Natural killer cell (primary cell): Measurements from ENCODE around the gene JARID2. TPM values are rescaled to one million over a fixed set of nuclear protein-coding genes. Genes with fewer than 3 reads are reported as not detected.

Experiments used
- ATAC-seq, 3 donors: fragments of 150-1000 bp in 2 of 3; fragments of 200-7000 bp in 1 of 3; cut with Tn5 transposase; 1 replicate in 1 of 3; 2 replicates in 2 of 3; pipeline ENCODE4 v1.10.0; 2021; ENCODE audit warnings: mild to moderate bottlenecking in 2 of 3, moderate library complexity in 2 of 3
- DNase-seq, 2 donors: peaks; one replicate each; pipeline versions ENCODE4 v3.0.0 to v3.0.0-alpha.2; 2013 to 2021; ENCODE audit warnings: mixed read lengths in 1 of 2
- H3K27ac ChIP-seq: one replicate; pipeline ENCODE4 v1.5.1; 2013; ENCODE audit warnings: mild to moderate bottlenecking, low read length
- H3K27me3 ChIP-seq: one replicate; pipeline ENCODE4 v1.6.1; 2013; ENCODE audit warnings: low read length; ENCODE audit not compliant: control insufficient read depth, insufficient read depth
- H3K36me3 ChIP-seq: one replicate; pipeline ENCODE4 v1.6.1; 2013; ENCODE audit warnings: low read length; ENCODE audit not compliant: control insufficient read depth, insufficient read depth
- H3K4me1 ChIP-seq: one replicate; pipeline ENCODE4 v1.6.1; 2013; ENCODE audit warnings: low read length; ENCODE audit not compliant: control insufficient read depth, insufficient read depth
- H3K4me3 ChIP-seq: one replicate; pipeline ENCODE4 v1.5.1; 2013; ENCODE audit warnings: low read length
- H3K9me3 ChIP-seq: one replicate; pipeline ENCODE4 v1.6.1; 2013; ENCODE audit warnings: low read length; ENCODE audit not compliant: control insufficient read depth, insufficient read depth
- H3K27ac Mint-ChIP-seq, 2 donors: one replicate each; pipeline ENCODE4 v1.8.0; 2022; ENCODE audit warnings: mild to moderate bottlenecking in 2 of 2, mixed read lengths in 2 of 2, moderate library complexity in 1 of 2
- H3K27me3 Mint-ChIP-seq, 2 donors: one replicate each; pipeline ENCODE4 v1.8.0; 2022; ENCODE audit warnings: low read depth in 2 of 2, mixed read lengths in 2 of 2
- H3K36me3 Mint-ChIP-seq: one replicate; pipeline ENCODE4 v1.8.0; 2022; ENCODE audit warnings: mixed read lengths
- H3K4me1 Mint-ChIP-seq, 2 donors: one replicate each; pipeline ENCODE4 v1.8.0; 2022; ENCODE audit warnings: mixed read lengths in 2 of 2
- H3K4me3 Mint-ChIP-seq: one replicate; pipeline ENCODE4 v1.8.0; 2022; ENCODE audit warnings: mild to moderate bottlenecking, moderate library complexity, mixed read lengths
- H3K9me3 Mint-ChIP-seq, 2 donors: one replicate each; pipeline ENCODE4 v1.8.0; 2022; ENCODE audit warnings: mixed read lengths in 2 of 2
- WGBS: methylation state at CpG from one replicate; pipeline ENCODE4 v1.1.7; 2013; ENCODE audit warnings: missing lambda C conversion rate; ENCODE audit not compliant: insufficient coverage; 5-methylcytosine and 5-hydroxymethylcytosine counted together
- intact Hi-C: fragments of 100-400 bp; cut with micrococcal nuclease; formaldehyde crosslinking; loops from one replicate; pipeline ENCODE4 v1.14.2; 2022
- total RNA-seq, 4 donors: library from RNA; stranded (reverse); fragments of 120-200 nt in 1 of 4; gene quantifications; one replicate each; pipeline versions ENCODE4 v1.2.3 to v1.2.4, GENCODE V29; 2013 to 2022
- TF ChIP-seq, protein P1 (sequence below): fragments of 200-600 bp; IDR thresholded peaks from one replicate; pipeline ENCODE4 v1.8.0; 2022; ENCODE audit warnings: antibody characterized with exemption

JARID2 gene
- total RNA-seq, 3 donors from 2014 or later (not counting 1 experiment from before 2014, with no cell fraction given): 49.9 to 60.9 (median 60.5) TPM

DNA sequence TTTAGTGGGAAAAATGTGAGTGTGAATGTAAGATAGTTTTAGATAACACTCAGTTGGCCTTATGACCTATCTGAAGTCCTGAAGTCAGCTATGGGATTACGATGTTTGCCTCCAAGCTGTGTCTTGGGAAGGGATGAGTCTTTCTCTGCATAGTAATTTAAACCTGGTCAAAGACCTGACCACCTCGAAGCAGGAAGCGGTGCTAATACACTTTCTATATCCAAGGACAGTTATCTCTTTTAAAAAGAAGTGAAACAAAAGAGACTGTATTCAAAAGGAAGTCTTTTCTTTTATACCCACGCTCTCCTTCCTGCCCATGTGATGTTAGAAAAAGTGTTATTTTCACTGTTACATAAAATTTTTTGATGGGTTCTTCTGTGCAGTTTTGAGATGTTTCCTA is 94.9 kb downstream of the JARID2 start:
- intact Hi-C loops: no loop called here
- DNase-seq (peak in 1 of 2 donors; percentile 30), ATAC-seq (peak; percentile 43 to 55 (median 50))
- Mint-ChIP-seq H3K27me3 (no peaks in the 10 kb centered on the region), H3K4me1 (peaks cover 79 to 84% of the 10 kb centered on the region in 2 donors), H3K9me3 (no peaks in the 10 kb centered on the region), H3K4me3 (peak overlapping the region; percentile 70), H3K27ac (peak overlapping the region; percentile 87 to 88), H3K36me3 (no peaks in the 10 kb centered on the region)
- TF ChIP-seq, protein P1, sequence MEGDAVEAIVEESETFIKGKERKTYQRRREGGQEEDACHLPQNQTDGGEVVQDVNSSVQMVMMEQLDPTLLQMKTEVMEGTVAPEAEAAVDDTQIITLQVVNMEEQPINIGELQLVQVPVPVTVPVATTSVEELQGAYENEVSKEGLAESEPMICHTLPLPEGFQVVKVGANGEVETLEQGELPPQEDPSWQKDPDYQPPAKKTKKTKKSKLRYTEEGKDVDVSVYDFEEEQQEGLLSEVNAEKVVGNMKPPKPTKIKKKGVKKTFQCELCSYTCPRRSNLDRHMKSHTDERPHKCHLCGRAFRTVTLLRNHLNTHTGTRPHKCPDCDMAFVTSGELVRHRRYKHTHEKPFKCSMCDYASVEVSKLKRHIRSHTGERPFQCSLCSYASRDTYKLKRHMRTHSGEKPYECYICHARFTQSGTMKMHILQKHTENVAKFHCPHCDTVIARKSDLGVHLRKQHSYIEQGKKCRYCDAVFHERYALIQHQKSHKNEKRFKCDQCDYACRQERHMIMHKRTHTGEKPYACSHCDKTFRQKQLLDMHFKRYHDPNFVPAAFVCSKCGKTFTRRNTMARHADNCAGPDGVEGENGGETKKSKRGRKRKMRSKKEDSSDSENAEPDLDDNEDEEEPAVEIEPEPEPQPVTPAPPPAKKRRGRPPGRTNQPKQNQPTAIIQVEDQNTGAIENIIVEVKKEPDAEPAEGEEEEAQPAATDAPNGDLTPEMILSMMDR: no peak
- Histone ChIP-seq H3K9me3 (no peaks in the 10 kb centered on the region), H3K36me3 (no peaks in the 10 kb centered on the region), H3K27ac (peak overlapping the region; percentile 53), H3K4me3 (no peak overlapping the region), H3K27me3 (no peaks in the 10 kb centered on the region), H3K4me1 (peaks cover 43% of the 10 kb centered on the region)
- WGBS: 0% methylated on average over 1 of the region's 4 CpGs

DNA sequence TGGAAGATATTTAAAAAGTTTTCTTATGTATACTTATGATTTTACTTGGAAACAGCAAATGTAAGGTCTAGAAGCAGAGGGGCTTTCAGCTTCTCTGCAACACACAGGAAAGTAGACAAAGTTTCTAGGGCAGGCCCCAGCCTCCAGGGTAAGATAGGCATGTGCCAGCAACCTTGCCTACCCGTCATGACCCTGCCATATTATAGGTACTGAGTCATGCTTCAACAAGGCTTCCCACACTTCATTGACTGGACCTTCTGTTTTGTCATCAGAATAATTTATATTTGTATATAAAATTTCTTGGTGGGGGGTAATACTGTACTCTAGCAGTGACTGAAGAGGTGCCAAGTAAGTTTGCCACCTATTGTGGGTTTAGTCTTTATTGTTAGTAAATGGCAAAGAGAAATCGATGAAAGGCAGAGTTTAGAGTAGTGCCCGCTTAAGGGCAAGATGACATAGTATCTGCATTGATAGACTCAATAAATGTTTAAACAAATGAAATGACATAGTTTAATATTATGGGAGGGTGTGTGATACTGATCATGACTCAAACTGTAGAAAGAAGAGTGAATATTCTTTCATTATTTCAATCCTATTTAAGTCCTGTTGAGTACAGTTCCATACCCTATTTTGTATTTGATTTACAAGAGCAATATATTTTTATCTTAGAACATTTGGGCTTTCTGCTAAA is 95.6 kb downstream of the JARID2 start:
- Mint-ChIP-seq H3K27ac (peak overlapping the region; percentile 87 to 88), H3K9me3 (no peaks in the 10 kb centered on the region), H3K4me3 (peak overlapping the region; percentile 70), H3K4me1 (peaks cover 81 to 86% of the 10 kb centered on the region in 2 donors), H3K27me3 (no peaks in the 10 kb centered on the region), H3K36me3 (no peaks in the 10 kb centered on the region)
- H3K4me1 ChIP-seq: peaks cover 43% of the 10 kb centered on the region
- TF ChIP-seq, protein P1: no peak
- intact Hi-C loops: no loop called here
- H3K9me3 ChIP-seq: no peaks in the 10 kb centered on the region
- H3K27me3 ChIP-seq: no peaks in the 10 kb centered on the region
- H3K36me3 ChIP-seq: no peaks in the 10 kb centered on the region
- DNase-seq (no peak), ATAC-seq (peak; percentile 36 to 72 (median 45))
- peak overlapping the region; percentile 53 for H3K27ac ChIP-seq
- no peak overlapping the region for H3K4me3 ChIP-seq
- 65% methylated on average over 3 of the region's 3 CpGs for WGBS

- no peak for DNase-seq
- Mint-ChIP-seq H3K27ac (peak overlapping the region; percentile 87 to 88), H3K4me1 (peaks cover 82 to 88% of the 10 kb centered on the region in 2 donors), H3K36me3 (no peaks in the 10 kb centered on the region), H3K4me3 (peak overlapping the region; percentile 65), H3K9me3 (no peaks in the 10 kb centered on the region), H3K27me3 (no peaks in the 10 kb centered on the region)
- no peaks in the 10 kb centered on the region for H3K9me3 ChIP-seq
- no peak overlapping the region for H3K4me3 ChIP-seq
- H3K27ac ChIP-seq: peak overlapping the region; percentile 53
- ATAC-seq: no peak
- intact Hi-C loops: no loop called here
- H3K27me3 ChIP-seq: no peaks in the 10 kb centered on the region
- H3K4me1 ChIP-seq: peaks cover 41% of the 10 kb centered on the region
- WGBS: 81% methylated on average over 3 of the region's 3 CpGs
- TF ChIP-seq, protein P1: no peak
- H3K36me3 ChIP-seq: no peaks in the 10 kb centered on the region
Observed at GRCh38 chr6:15342114-15342513, 96.2 kb downstream of the JARID2 start.
